Measurements from ENCODE around the gene RTRAF.

GRCh38 chr14:52044791-52045522, 55.6 kb downstream of the RTRAF start:
- no peak for TF ChIP-seq MAX (IDR thresholded peaks at IDR 0.05)
- TF ChIP-seq CTCF (IDR thresholded peaks at IDR 0.05; ENCODE audit: control extremely low read depth in 1 of 3, insufficient read depth in 1 of 3, low read depth in 1 of 3, low read length in 3 of 3), result no peak
- TF ChIP-seq EP300 (IDR thresholded peaks at IDR 0.05; ENCODE audit: borderline replicate concordance in 1 of 2, low read depth in 2 of 2, low read length in 2 of 2), result no peak
- no peak for TF ChIP-seq POLR2AphosphoS5 (IDR thresholded peaks at IDR 0.05; ENCODE audit: low read depth, low read length)
- no peak for TF ChIP-seq EGR1 (IDR thresholded peaks at IDR 0.05; ENCODE audit: borderline replicate concordance, low read depth, low read length)
- no peak for TF ChIP-seq RAD21 (IDR thresholded peaks at IDR 0.05 in 1 of 2, conservative IDR thresholded peaks at IDR 0.05 in 1 of 2; ENCODE audit: low read depth in 2 of 2, low read length in 2 of 2)

Measured in H1 (cell line).